Liver (tissue), 9 donors: ENCODE results near the gene AREL1. TPM values are rescaled to one million over a fixed set of nuclear protein-coding genes. Genes with fewer than 3 reads are reported as not detected.

Experiments used
- DNase-seq: peaks from one replicate; pipeline ENCODE4 v3.0.0-alpha.2; 2017; ENCODE audit warnings: low spot score
- H3K27ac ChIP-seq, 2 donors: one replicate each; pipeline ENCODE4 v1.7.0; 2013; ENCODE audit warnings: inconsistent platforms in 2 of 2, low read length in 2 of 2, control low read depth in 1 of 2, low read depth in 1 of 2, mild to moderate bottlenecking in 1 of 2
- H3K27me3 ChIP-seq, 4 donors: one replicate each; pipeline versions ENCODE4 v1.6.1 to v1.7.0; 2013; ENCODE audit warnings: low read length in 3 of 4, inconsistent platforms in 1 of 4, mild to moderate bottlenecking in 1 of 4, moderate library complexity in 1 of 4; ENCODE audit not compliant: control insufficient read depth in 4 of 4, insufficient read depth in 4 of 4
- H3K36me3 ChIP-seq, 4 donors: one replicate each; pipeline versions ENCODE4 v1.6.1 to v1.7.0; 2013; ENCODE audit warnings: low read length in 3 of 4, mild to moderate bottlenecking in 3 of 4, low read depth in 1 of 4, moderate library complexity in 1 of 4; ENCODE audit not compliant: control insufficient read depth in 4 of 4, insufficient read depth in 3 of 4
- H3K4me1 ChIP-seq, 4 donors: one replicate each; pipeline versions ENCODE4 v1.6.1 to v1.7.0; 2013; ENCODE audit warnings: low read length in 3 of 4, mild to moderate bottlenecking in 3 of 4, moderate library complexity in 1 of 4; ENCODE audit not compliant: control insufficient read depth in 4 of 4, insufficient read depth in 4 of 4
- H3K4me3 ChIP-seq, 3 donors: one replicate each; pipeline versions ENCODE4 v1.6.1 to v1.7.0; 2013; ENCODE audit warnings: low read length in 3 of 3, control low read depth in 1 of 3, low read depth in 1 of 3, mild to moderate bottlenecking in 1 of 3
- H3K9ac ChIP-seq, 2 donors: one replicate each; pipeline ENCODE4 v1.7.0; 2013; ENCODE audit warnings: low read length in 2 of 2, mild to moderate bottlenecking in 2 of 2, moderate library complexity in 2 of 2, control low read depth in 1 of 2, low read depth in 1 of 2
- H3K9me3 ChIP-seq, 4 donors: one replicate each; pipeline versions ENCODE4 v1.6.1 to v1.7.0; 2013; ENCODE audit warnings: low read length in 3 of 4; ENCODE audit not compliant: control insufficient read depth in 4 of 4
- EGR1 ChIP-seq, 2 donors: IDR thresholded peaks; 2 replicates each; pipeline ENCODE4 v1.6.1; 2016 to 2018; ENCODE audit warnings: antibody characterized with exemption in 2 of 2, low read depth in 2 of 2
- FOXA1 ChIP-seq: IDR thresholded peaks from 2 replicates; pipeline ENCODE4 v1.6.1; 2016; ENCODE audit warnings: antibody characterized with exemption
- GABPA ChIP-seq, 2 donors: IDR thresholded peaks in 1 of 2; conservative IDR thresholded peaks in 1 of 2; 2 replicates each; pipeline ENCODE4 v1.6.1; 2016; ENCODE audit warnings: antibody characterized with exemption in 2 of 2, mild to moderate bottlenecking in 1 of 2, moderate library complexity in 1 of 2
- HNF4A ChIP-seq, 2 donors: conservative IDR thresholded peaks; 2 replicates each; pipeline ENCODE4 v1.6.1; 2016; ENCODE audit warnings: antibody characterized with exemption in 2 of 2, mild to moderate bottlenecking in 2 of 2
- HNF4G ChIP-seq: IDR thresholded peaks from 2 replicates; pipeline ENCODE4 v1.6.1; 2016; ENCODE audit warnings: antibody characterized with exemption
- JUND ChIP-seq, 2 donors: IDR thresholded peaks; 2 replicates each; pipeline ENCODE4 v1.6.1; 2016; ENCODE audit warnings: antibody characterized with exemption in 2 of 2
- MAX ChIP-seq: IDR thresholded peaks from 2 replicates; pipeline ENCODE4 v1.6.1; 2016; ENCODE audit warnings: antibody characterized with exemption
- NR2F2 ChIP-seq: IDR thresholded peaks from 2 replicates; pipeline ENCODE4 v1.6.1; 2016; ENCODE audit warnings: antibody characterized with exemption
- RAD21 ChIP-seq, 2 donors: IDR thresholded peaks; 2 replicates each; pipeline ENCODE4 v1.6.1; 2016; ENCODE audit warnings: antibody characterized with exemption in 2 of 2, mild to moderate bottlenecking in 2 of 2
- RXRA ChIP-seq, 2 donors: IDR thresholded peaks; 2 replicates each; pipeline ENCODE4 v1.6.1; 2017 to 2018; ENCODE audit warnings: antibody characterized with exemption in 2 of 2, mild to moderate bottlenecking in 1 of 2
- SP1 ChIP-seq: IDR thresholded peaks from 2 replicates; pipeline ENCODE4 v1.6.1; 2018; ENCODE audit warnings: antibody characterized with exemption, mild to moderate bottlenecking
- TAF1 ChIP-seq: conservative IDR thresholded peaks from 2 replicates; pipeline ENCODE4 v1.6.1; 2016; ENCODE audit warnings: antibody characterized with exemption, mild to moderate bottlenecking
- YY1 ChIP-seq: IDR thresholded peaks from 2 replicates; pipeline ENCODE4 v1.6.1; 2016; ENCODE audit warnings: antibody characterized with exemption, mild to moderate bottlenecking
- ZBTB33 ChIP-seq: IDR thresholded peaks from 2 replicates; pipeline ENCODE4 v1.6.1; 2016; ENCODE audit warnings: antibody characterized with exemption
- WGBS: extraction: QIAGEN DNeasy Blood & Tissue Kit; methylation state at CpG from one replicate; pipeline ENCODE4 v1.1.7; 2013; 5-methylcytosine and 5-hydroxymethylcytosine counted together
- polyA plus RNA-seq, 2 donors: library from polyadenylated mRNA; stranded (reverse) in 1 of 2; unstranded in 1 of 2; fragments of 200-250 nt in 1 of 2; fragments of >200 nt in 1 of 2; fragmentation: Nextera tagmentation in 1 of 2; extraction: Ambion mirVana in 1 of 2; gene quantifications; one replicate each; pipeline versions ENCODE4 v1.2.1 to v1.2.3, GENCODE V29; 2013 to 2015
- total RNA-seq, 2 donors: library from RNA; depleted of rRNA; stranded (reverse); fragments of >200 nt; gene quantifications; one replicate each; pipeline ENCODE4 v1.2.3, GENCODE V29; 2014
- TF ChIP-seq, protein P1 (sequence below): IDR thresholded peaks from 2 replicates; pipeline ENCODE4 v1.6.1; 2016; ENCODE audit warnings: antibody characterized with exemption, mild to moderate bottlenecking
- donor health status: healthy.
- donor health status: healthy.
- donor health status: healthy.
- donor health status: healthy.
- donor health status: healthy.

Gene AREL1
- total and polyA plus RNA-seq, 4 donors: 5.6 to 26.6 (median 13.2) TPM

GRCh38 chr14:74697976-74698375, 14.9 kb downstream of the AREL1 start:
- Histone ChIP-seq H3K27me3 (no peaks in the 10 kb centered on the region), H3K9ac (no peak overlapping the region), H3K4me3 (no peak overlapping the region), H3K4me1 (no peaks in the 10 kb centered on the region), H3K9me3 (no peaks in the 10 kb centered on the region), H3K27ac (no peak overlapping the region), H3K36me3 (peaks cover 0 to 3% (median 0%) of the 10 kb centered on the region in 4 donors)
- DNase-seq: no peak
- 99% methylated on average over 2 of the region's 2 CpGs for WGBS
- TF ChIP-seq NR2F2 (no peak), GABPA (IDR thresholded peaks at IDR 0.05 in 1 of 2, conservative IDR thresholded peaks at IDR 0.05 in 1 of 2) (no peak), MAX (no peak), FOXA1 (no peak), TAF1 (no peak), YY1 (no peak), HNF4G (no peak)

DNA sequence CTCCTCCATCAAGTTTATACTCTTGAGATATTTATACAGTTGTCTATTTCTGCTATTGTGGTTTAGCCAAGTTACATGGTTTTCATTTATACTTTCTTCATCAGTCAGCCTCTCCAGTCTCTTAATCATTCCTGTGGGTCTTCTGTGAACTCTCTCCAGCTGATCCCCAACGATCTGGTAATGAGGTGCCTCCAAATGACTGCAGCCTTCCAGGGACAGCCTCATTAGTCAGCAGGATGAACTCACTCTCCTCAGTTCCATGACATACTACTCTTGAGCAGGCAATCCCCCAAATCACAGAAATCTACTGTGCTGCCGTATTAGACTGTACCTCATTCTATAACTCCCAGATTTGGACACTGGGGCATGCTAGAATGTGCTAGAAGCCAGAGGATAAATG, 15.3 kb downstream of the AREL1 start:
- Histone ChIP-seq H3K36me3 (peaks cover 0 to 3% (median 0%) of the 10 kb centered on the region in 4 donors), H3K9me3 (no peaks in the 10 kb centered on the region), H3K27me3 (no peaks in the 10 kb centered on the region), H3K27ac (no peak overlapping the region), H3K4me1 (no peaks in the 10 kb centered on the region), H3K9ac (no peak overlapping the region), H3K4me3 (no peak overlapping the region)
- no peak for TF ChIP-seq SP1
- TF ChIP-seq MAX: no peak
- TF ChIP-seq, protein P1, sequence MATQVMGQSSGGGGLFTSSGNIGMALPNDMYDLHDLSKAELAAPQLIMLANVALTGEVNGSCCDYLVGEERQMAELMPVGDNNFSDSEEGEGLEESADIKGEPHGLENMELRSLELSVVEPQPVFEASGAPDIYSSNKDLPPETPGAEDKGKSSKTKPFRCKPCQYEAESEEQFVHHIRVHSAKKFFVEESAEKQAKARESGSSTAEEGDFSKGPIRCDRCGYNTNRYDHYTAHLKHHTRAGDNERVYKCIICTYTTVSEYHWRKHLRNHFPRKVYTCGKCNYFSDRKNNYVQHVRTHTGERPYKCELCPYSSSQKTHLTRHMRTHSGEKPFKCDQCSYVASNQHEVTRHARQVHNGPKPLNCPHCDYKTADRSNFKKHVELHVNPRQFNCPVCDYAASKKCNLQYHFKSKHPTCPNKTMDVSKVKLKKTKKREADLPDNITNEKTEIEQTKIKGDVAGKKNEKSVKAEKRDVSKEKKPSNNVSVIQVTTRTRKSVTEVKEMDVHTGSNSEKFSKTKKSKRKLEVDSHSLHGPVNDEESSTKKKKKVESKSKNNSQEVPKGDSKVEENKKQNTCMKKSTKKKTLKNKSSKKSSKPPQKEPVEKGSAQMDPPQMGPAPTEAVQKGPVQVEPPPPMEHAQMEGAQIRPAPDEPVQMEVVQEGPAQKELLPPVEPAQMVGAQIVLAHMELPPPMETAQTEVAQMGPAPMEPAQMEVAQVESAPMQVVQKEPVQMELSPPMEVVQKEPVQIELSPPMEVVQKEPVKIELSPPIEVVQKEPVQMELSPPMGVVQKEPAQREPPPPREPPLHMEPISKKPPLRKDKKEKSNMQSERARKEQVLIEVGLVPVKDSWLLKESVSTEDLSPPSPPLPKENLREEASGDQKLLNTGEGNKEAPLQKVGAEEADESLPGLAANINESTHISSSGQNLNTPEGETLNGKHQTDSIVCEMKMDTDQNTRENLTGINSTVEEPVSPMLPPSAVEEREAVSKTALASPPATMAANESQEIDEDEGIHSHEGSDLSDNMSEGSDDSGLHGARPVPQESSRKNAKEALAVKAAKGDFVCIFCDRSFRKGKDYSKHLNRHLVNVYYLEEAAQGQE: no peak
- TF ChIP-seq RAD21 (IDR thresholded peaks at IDR 0.05): no peak
- no peak for TF ChIP-seq HNF4A (conservative IDR thresholded peaks at IDR 0.05)
- TF ChIP-seq RXRA (IDR thresholded peaks at IDR 0.05): no peak
- no peak for TF ChIP-seq ZBTB33
- no peak for TF ChIP-seq TAF1
- TF ChIP-seq GABPA (IDR thresholded peaks at IDR 0.05 in 1 of 2, conservative IDR thresholded peaks at IDR 0.05 in 1 of 2): no peak
- TF ChIP-seq JUND (IDR thresholded peaks at IDR 0.05): no peak
- no peak for TF ChIP-seq NR2F2
- TF ChIP-seq EGR1 (IDR thresholded peaks at IDR 0.05; ENCODE audit: low read depth in 2 of 2): no peak
- no peak for DNase-seq
- WGBS: 91% methylated on average over 2 of the region's 2 CpGs
